PC-9 (cell line): ENCODE measurements around the gene BRI3. TPM values are rescaled to one million over a fixed set of nuclear protein-coding genes. Genes with fewer than 3 reads are reported as not detected.

ENCODE experiments used
- BruUV-seq: library from RNA; stranded (reverse); fragments of 400-500 nt; replicated peaks from 2 replicates; lab custom pipeline; 2021; lab: Mats Ljungman, UMichigan
- CTCF ChIA-PET: fragments of 300-600 bp; sonication (Branson Sonifier 250); formaldehyde crosslinking; loops from one replicate; lab custom pipeline; 2022; ENCODE audit warnings: antibody characterized with exemption; lab: Charles Lee
- POLR2A ChIA-PET: fragments of 300-600 bp; sonication (Branson Sonifier 250); formaldehyde crosslinking; loops from one replicate; lab custom pipeline; 2022; ENCODE audit warnings: antibody characterized with exemption; ENCODE audit not compliant: unreplicated experiment; lab: Charles Lee
- DNase-seq, 2 experiments: peaks; one replicate each; pipeline versions ENCODE4 v3.0.0 to v3.0.0-alpha.2; 2015 to 2022; ENCODE audit warnings: mixed read lengths in 1 of 2
- H2AFZ ChIP-seq: fragments of 200-600 bp; sonication (generic); 2 replicates; pipeline ENCODE4 v1.8.1; 2017; ENCODE audit warnings: antibody characterized with exemption
- H3F3A ChIP-seq: fragments of 200-600 bp; sonication (generic); 2 replicates; pipeline ENCODE4 v1.8.1; 2017; ENCODE audit warnings: antibody characterized with exemption, mild to moderate bottlenecking, low read depth; ENCODE audit not compliant: insufficient read depth
- H3K27ac ChIP-seq: fragments of 200-600 bp; sonication (generic); 2 replicates; pipeline ENCODE4 v1.6.1; 2016; ENCODE audit warnings: mixed run types
- H3K27me3 ChIP-seq: fragments of 200-600 bp; sonication (generic); 2 replicates; pipeline ENCODE4 v1.6.1; 2016; ENCODE audit warnings: low read depth, mixed run types; ENCODE audit not compliant: insufficient read depth
- H3K36me3 ChIP-seq: fragments of 200-600 bp; sonication (generic); 2 replicates; pipeline ENCODE4 v1.6.1; 2016; ENCODE audit warnings: low read depth, mixed run types
- H3K4me1 ChIP-seq: fragments of 200-600 bp; sonication (generic); replicated peaks from 2 replicates; pipeline ENCODE4 v1.6.1; 2016; ENCODE audit warnings: mixed run types; ENCODE audit not compliant: insufficient read depth
- H3K4me2 ChIP-seq: fragments of 200-600 bp; sonication (generic); 2 replicates; pipeline ENCODE4 v1.6.1; 2017; ENCODE audit warnings: mixed run types
- H3K4me3 ChIP-seq: fragments of 200-600 bp; sonication (generic); 2 replicates; pipeline ENCODE4 v1.6.1; 2016; ENCODE audit warnings: mixed run types
- H3K79me2 ChIP-seq: fragments of 200-600 bp; sonication (generic); 2 replicates; pipeline ENCODE4 v1.6.1; 2017; ENCODE audit warnings: low read depth, mixed run types
- H3K9me2 ChIP-seq: fragments of 200-600 bp; sonication (generic); 2 replicates; pipeline ENCODE4 v1.8.1; 2017; ENCODE audit warnings: mild to moderate bottlenecking; ENCODE audit not compliant: insufficient read depth
- H3K9me3 ChIP-seq: fragments of 200-600 bp; sonication (generic); 2 replicates; pipeline ENCODE4 v1.8.1; 2016; ENCODE audit warnings: low read depth; ENCODE audit not compliant: insufficient read depth
- H4K20me1 ChIP-seq: fragments of 200-600 bp; sonication (generic); 2 replicates; pipeline ENCODE4 v1.8.1; 2017; ENCODE audit not compliant: insufficient read depth
- CTCF ChIP-seq: fragments of 200-600 bp; sonication (generic); conservative IDR thresholded peaks from 2 replicates; pipeline ENCODE4 v1.6.1; 2017; ENCODE audit warnings: mixed run types, antibody characterized with exemption, mild to moderate bottlenecking, moderate library complexity
- EZH2 ChIP-seq: fragments of 200-600 bp; sonication (generic); IDR thresholded peaks from 2 replicates; pipeline ENCODE4 v1.8.0; 2017; ENCODE audit warnings: antibody characterized with exemption, low read depth
- intact Hi-C: fragments of 100-400 bp; cut with micrococcal nuclease; formaldehyde crosslinking; loops from one replicate; pipeline ENCODE4 v1.10.0; 2022; ENCODE audit not compliant: unreplicated experiment
- total RNA-seq: library from RNA; stranded (reverse); gene quantifications from 2 replicates; pipeline ENCODE4 v1.2.3, GENCODE V29; 2021

Gene BRI3
- total RNA-seq, 1 experiment from 2014 or later = 255 TPM

GRCh38 chr7:98248156-98248555 lies 33.3 kb upstream of the BRI3 start:
- no peak overlapping the region for H3K4me2 ChIP-seq
- no peaks in the 10 kb centered on the region for H3K9me3 ChIP-seq
- no peaks in the 10 kb centered on the region for H3K9me2 ChIP-seq
- intact Hi-C loops = no loop called here
- H3K4me3 ChIP-seq = no peak overlapping the region
- ChIA-PET POLR2A (no interaction called here), CTCF (no interaction called here)
- H3K36me3 ChIP-seq = no peaks in the 10 kb centered on the region
- TF ChIP-seq EZH2 (no peak), CTCF (no peak)
- no peak overlapping the region for H2AFZ ChIP-seq
- H3K4me1 ChIP-seq = peaks cover 25% of the 10 kb centered on the region
- peaks cover 23% of the 10 kb centered on the region for H3F3A ChIP-seq
- no peak overlapping the region for H3K27ac ChIP-seq
- peaks cover 22% of the 10 kb centered on the region for H3K79me2 ChIP-seq
- no peaks in the 10 kb centered on the region for H3K27me3 ChIP-seq
- no TSS peak for BruUV-seq
- DNase-seq = no peak
- no peaks in the 10 kb centered on the region for H4K20me1 ChIP-seq

GRCh38 chr7:98249106-98249505 lies 32.4 kb upstream of the BRI3 start:
- ChIA-PET POLR2A (no interaction called here), CTCF (no interaction called here)
- Histone ChIP-seq H3F3A (peaks cover 23% of the 10 kb centered on the region), H3K27me3 (no peaks in the 10 kb centered on the region), H3K9me2 (no peaks in the 10 kb centered on the region), H3K36me3 (no peaks in the 10 kb centered on the region), H3K9me3 (no peaks in the 10 kb centered on the region), H3K27ac (no peak overlapping the region), H4K20me1 (no peaks in the 10 kb centered on the region), H3K4me1 (peaks cover 25% of the 10 kb centered on the region), H3K4me3 (no peak overlapping the region), H3K4me2 (0 out of 2 replicates have a peak overlapping the region, but pooled peaks have one; percentile 92), H3K79me2 (peaks cover 31% of the 10 kb centered on the region), H2AFZ (no peak overlapping the region)
- no TSS peak for BruUV-seq
- TF ChIP-seq EZH2 (no peak), CTCF (no peak)
- intact Hi-C loops = no loop called here
- DNase-seq = no peak

GRCh38 chr7:98250789-98251188 lies 30.7 kb upstream of the BRI3 start:
- DNase-seq = peak; percentile 26 to 43
- peaks cover 25% of the 10 kb centered on the region for H3K4me1 ChIP-seq
- H3K9me3 ChIP-seq = no peaks in the 10 kb centered on the region
- peaks cover 41% of the 10 kb centered on the region for H3K79me2 ChIP-seq
- peak overlapping the region; percentile 92 for H3K4me2 ChIP-seq
- H3K4me3 ChIP-seq = peak overlapping the region; percentile 100
- peak overlapping the region; percentile 98 for H2AFZ ChIP-seq
- CTCF ChIA-PET = interaction anchor here (0.7 to 1.0 kb wide), 5 partner anchors 18 to 379 kb away, joined by 3 to 11 read pairs (median 3); partner anchors contain the start of gene ASNS
- intact Hi-C loops = loop anchor here (1.0 kb wide), 1 partner anchor 34 kb away; no protein-coding TSS in a partner anchor
- no peaks in the 10 kb centered on the region for H3K27me3 ChIP-seq
- no peaks in the 10 kb centered on the region for H3K36me3 ChIP-seq
- TF ChIP-seq EZH2 = no peak
- no peak for TF ChIP-seq CTCF
- BruUV-seq = TSS peak; percentile 50
- H4K20me1 ChIP-seq = no peaks in the 10 kb centered on the region
- POLR2A ChIA-PET = interaction anchor here (0.7 kb wide), 2 partner anchors 53 to 104 kb away, joined by 4 to 17 read pairs; no protein-coding TSS in a partner anchor
- peak overlapping the region; percentile 71 for H3K27ac ChIP-seq
- H3F3A ChIP-seq = peaks cover 23% of the 10 kb centered on the region
- H3K9me2 ChIP-seq = no peaks in the 10 kb centered on the region
